SK-N-SH (cell line): ENCODE measurements around the gene ARSJ. TPM values are rescaled to one million over a fixed set of nuclear protein-coding genes. Genes with fewer than 3 reads are reported as not detected.
A peak's percentile ranks its signal among the peaks of the same experiment; 100 is the strongest.

ENCODE experiments used
- CTCF ChIA-PET: fragments of 300-600, 350-600 bp; formaldehyde crosslinking; extraction: SDS; loops from one replicate; lab custom pipeline; 2021; lab: Yijun Ruan, JAX
- POLR2A ChIA-PET: fragments of 350-600 bp; sonication (Branson Sonifier 250); formaldehyde crosslinking; extraction: SDS; loops from one replicate; lab custom pipeline; 2020; ENCODE audit warnings: antibody characterized with exemption, inconsistent platforms; lab: Yijun Ruan, JAX
- DNase-seq: peaks from one replicate; pipeline ENCODE4 v3.0.0; 2012
- H2AFZ ChIP-seq: fragments of 200-600 bp; sonication (generic); 2 replicates; pipeline ENCODE4 v1.8.1; 2016; ENCODE audit warnings: antibody characterized with exemption, mild to moderate bottlenecking, low read depth
- H3F3A ChIP-seq: fragments of 200-600 bp; sonication (generic); replicated peaks from 2 replicates; pipeline ENCODE3; 2016; ENCODE audit warnings: antibody characterized with exemption, mild to moderate bottlenecking; ENCODE audit not compliant: insufficient read depth
- H3K27ac ChIP-seq, 2 experiments: fragments of 200-500 bp in 1 of 2; fragments of 200-600 bp in 1 of 2; sonication (Bioruptor generic) in 1 of 2; sonication (generic), shearing (Covaris generic) in 1 of 2; 2 replicates each; pipeline versions ENCODE4 v1.5.1 to v1.6.1; 2014 to 2016; ENCODE audit warnings: low read depth in 2 of 2, inconsistent platforms in 1 of 2, low read length in 1 of 2, mild to moderate bottlenecking in 1 of 2, mixed read lengths in 1 of 2
- H3K27me3 ChIP-seq: fragments of 200-600 bp; sonication (generic), shearing (Covaris generic); 2 replicates; pipeline ENCODE4 v1.6.1; 2016; ENCODE audit warnings: mixed run types; ENCODE audit not compliant: insufficient read depth
- H3K36me3 ChIP-seq, 2 experiments: fragments of 200-500 bp in 1 of 2; fragments of 200-600 bp in 1 of 2; sonication (Bioruptor generic) in 1 of 2; sonication (generic) in 1 of 2; replicated peaks in 1 of 2; 2 replicates each; pipeline versions ENCODE3 to v1.5.1; 2014 to 2016; ENCODE audit warnings: low read length in 1 of 2, mild to moderate bottlenecking in 1 of 2; ENCODE audit not compliant: insufficient read depth in 2 of 2, control insufficient read depth in 1 of 2
- H3K4me1 ChIP-seq, 2 experiments: fragments of 200-500 bp in 1 of 2; fragments of 200-600 bp in 1 of 2; sonication (Bioruptor generic) in 1 of 2; sonication (generic), shearing (Covaris generic) in 1 of 2; 2 replicates each; pipeline versions ENCODE4 v1.5.1 to v1.6.1; 2014 to 2016; ENCODE audit warnings: low read depth in 1 of 2, low read length in 1 of 2, mixed run types in 1 of 2; ENCODE audit not compliant: insufficient read depth in 2 of 2, control insufficient read depth in 1 of 2
- H3K4me2 ChIP-seq: fragments of 200-600 bp; sonication (generic), shearing (Covaris generic); 2 replicates; pipeline ENCODE4 v1.6.1; 2017; ENCODE audit warnings: mixed run types
- H3K4me3 ChIP-seq, 2 experiments: fragments of 200-500 bp in 1 of 2; fragments of 200-600 bp in 1 of 2; sonication (Bioruptor generic) in 1 of 2; sonication (generic), shearing (Covaris generic) in 1 of 2; 2 replicates each; pipeline versions ENCODE4 v1.5.1 to v1.8.1; 2014 to 2016; ENCODE audit warnings: low read depth in 2 of 2, inconsistent platforms in 1 of 2, low read length in 1 of 2, mild to moderate bottlenecking in 1 of 2, mixed read lengths in 1 of 2, moderate library complexity in 1 of 2
- H3K79me2 ChIP-seq: fragments of 200-600 bp; sonication (generic); 2 replicates; pipeline ENCODE4 v1.8.1; 2017; ENCODE audit warnings: mild to moderate bottlenecking; ENCODE audit not compliant: insufficient read depth
- H3K9ac ChIP-seq: fragments of 200-600 bp; sonication (generic); 2 replicates; pipeline ENCODE4 v1.6.1; 2017; ENCODE audit warnings: mixed run types
- H3K9me2 ChIP-seq: fragments of 200-600 bp; sonication (generic); 2 replicates; pipeline ENCODE4 v1.6.1; 2017; ENCODE audit warnings: mixed run types
- H3K9me3 ChIP-seq: fragments of 200-600 bp; sonication (generic); 2 replicates; pipeline ENCODE4 v1.6.1; 2017; ENCODE audit warnings: mixed run types, mild to moderate bottlenecking, moderate library complexity
- H4K20me1 ChIP-seq: fragments of 200-600 bp; sonication (generic); 2 replicates; pipeline ENCODE4 v1.6.1; 2017; ENCODE audit warnings: mild to moderate bottlenecking, mixed run types; ENCODE audit not compliant: insufficient read depth
- CTCF ChIP-seq: fragments of 200-600 bp; sonication (generic); IDR thresholded peaks from 2 replicates; pipeline ENCODE4 v1.6.1; 2017; ENCODE audit warnings: antibody characterized with exemption, mild to moderate bottlenecking, moderate library complexity
- MXI1 ChIP-seq: IDR thresholded peaks from 2 replicates; pipeline ENCODE4 v1.6.1; 2012; ENCODE audit warnings: mild to moderate bottlenecking, low read depth, low read length, improper control_type of control experiment
- NFIC ChIP-seq: IDR thresholded peaks from 2 replicates; pipeline ENCODE4 v1.4.0; 2012; ENCODE audit warnings: borderline replicate concordance
- USF2 ChIP-seq: fragments of 150-350 bp; IDR thresholded peaks from 2 replicates; pipeline ENCODE4 v1.6.1; 2017; ENCODE audit warnings: antibody characterized with exemption, low read length, low read depth, borderline replicate concordance
- ZBTB33 ChIP-seq: IDR thresholded peaks from 2 replicates; pipeline ENCODE4 v1.4.0; 2012; ENCODE audit warnings: low read depth, borderline replicate concordance
- WGBS: methylation state at CpG from one replicate; pipeline ENCODE4 v1.1.6; 2017; ENCODE audit warnings: low lambda C conversion rate; 5-methylcytosine and 5-hydroxymethylcytosine counted together
- polyA plus RNA-seq, 3 experiments: library from polyadenylated mRNA; depleted of rRNA; stranded (reverse); fragments of >200 nt; gene quantifications; 2 replicates each; pipeline ENCODE4 v1.2.3, GENCODE V29; 2012

ARSJ gene
- polyA plus RNA-seq, 1 of the 3 experiments (the other 2 are of a cell fraction), result 30.4 TPM

- Histone ChIP-seq H3K79me2 (peaks cover 100% of the 10 kb centered on the region), H2AFZ (no peak overlapping the region), H3K27me3 (no peaks in the 10 kb centered on the region), H3K4me3 (peak overlapping the region; percentile 73 to 86), H3K27ac (peak overlapping the region; percentile 91 to 95; a peak in 3 of 4 replicates), H3K4me2 (peak overlapping the region; percentile 66), H3F3A (peaks cover 45% of the 10 kb centered on the region), H3K4me1 (peaks cover under 1 to 8% of the 10 kb centered on the region in 2 experiments; a peak in 3 of 4 replicates), H3K9me2 (no peaks in the 10 kb centered on the region), H3K36me3 (peaks cover 18 to 72% of the 10 kb centered on the region in 2 experiments), H3K9me3 (peaks cover 9% of the 10 kb centered on the region; the same call in 1 of the 2 replicates), H3K9ac (peak overlapping the region; percentile 94), H4K20me1 (peaks cover 36% of the 10 kb centered on the region)
- TF ChIP-seq ZBTB33 (no peak), MXI1 (no peak), USF2 (no peak)
- WGBS, result 54% methylated on average over 2 of the region's 2 CpGs
- POLR2A ChIA-PET, result no interaction called here
- no peak for DNase-seq
- CTCF ChIA-PET, result no interaction called here
Measured at GRCh38 chr4:113975578-113975977, 3.9 kb downstream of the ARSJ start.

GRCh38 chr4:113974467-113974866 lies 5.0 kb downstream of the ARSJ start:
- Histone ChIP-seq H3K9ac (no peak overlapping the region), H3K4me1 (peaks cover 8 to 12% of the 10 kb centered on the region in 2 experiments; a peak in 3 of 4 replicates), H3K79me2 (peaks cover 100% of the 10 kb centered on the region), H2AFZ (no peak overlapping the region), H3K4me3 (peak overlapping the region in 1 of 2 experiments; percentile 73; a peak in 2 of 4 replicates), H3K4me2 (peak overlapping the region; percentile 66), H3F3A (peaks cover 50% of the 10 kb centered on the region), H3K27ac (peak overlapping the region in 1 of 2 experiments; percentile 95; a peak in 1 of 4 replicates), H4K20me1 (peaks cover 42% of the 10 kb centered on the region), H3K36me3 (peaks cover 22 to 83% of the 10 kb centered on the region in 2 experiments)
- no peak for DNase-seq
- no peak for TF ChIP-seq NFIC
- TF ChIP-seq, all 33 proteins: peak for 0
- CTCF ChIA-PET, result no interaction called here
- H3K9me3 ChIP-seq, result peaks cover 9% of the 10 kb centered on the region; the same call in 1 of the 2 replicates
- H3K27me3 ChIP-seq, result no peaks in the 10 kb centered on the region
- POLR2A ChIA-PET, result no interaction called here
- no peaks in the 10 kb centered on the region for H3K9me2 ChIP-seq

GRCh38 chr4:113973345-113973744 lies 6.1 kb downstream of the ARSJ start:
- peaks cover 31 to 90% of the 10 kb centered on the region in 2 experiments for H3K36me3 ChIP-seq
- peaks cover 9% of the 10 kb centered on the region; the same call in 1 of the 2 replicates for H3K9me3 ChIP-seq
- no peak for DNase-seq
- H3K4me1 ChIP-seq, result peaks cover 8 to 21% of the 10 kb centered on the region in 2 experiments; a peak in 3 of 4 replicates
- H2AFZ ChIP-seq, result no peak overlapping the region
- 98% methylated on average over 3 of the region's 3 CpGs for WGBS
- H3K4me3 ChIP-seq, result peak overlapping the region in 1 of 2 experiments; percentile 9; a peak in 1 of 4 replicates
- peak overlapping the region; percentile 52 to 97; a peak in 2 of 4 replicates for H3K27ac ChIP-seq
- no peaks in the 10 kb centered on the region for H3K9me2 ChIP-seq
- H3K4me2 ChIP-seq, result no peak overlapping the region
- H3K27me3 ChIP-seq, result no peaks in the 10 kb centered on the region
- peaks cover 100% of the 10 kb centered on the region for H3K79me2 ChIP-seq
- H4K20me1 ChIP-seq, result peaks cover 43% of the 10 kb centered on the region
- no peak for TF ChIP-seq CTCF
- ChIA-PET POLR2A (no interaction called here), CTCF (no interaction called here)
- H3F3A ChIP-seq, result peaks cover 55% of the 10 kb centered on the region
- H3K9ac ChIP-seq, result no peak overlapping the region
